ENCODE data around the gene CATSPERZ. TPM values are rescaled to one million over a fixed set of nuclear protein-coding genes. Genes with fewer than 3 reads are reported as not detected.
A peak's percentile ranks its signal among the peaks of the same experiment; 100 is the strongest.

CATSPERZ gene
- total and polyA plus RNA-seq, 9 of the 15 experiments (the other 6 are each of a cell fraction or from before 2014, with no cell fraction given), result 0.86 to 8.5 (median 3.5) TPM

GRCh38 chr11:64258946-64259532 is 41.1 kb upstream of the CATSPERZ start:
- H2AFZ ChIP-seq (ENCODE audit: low read depth, low read length), result no peak overlapping the region
- no peak for TF ChIP-seq HDAC2 (IDR thresholded peaks at IDR 0.05)
- TF ChIP-seq TCFL5 (CRISPR knock-in tag; conservative IDR thresholded peaks at IDR 0.05), result no peak
- TF ChIP-seq KAT7 (CRISPR knock-in tag; IDR thresholded peaks at IDR 0.05; ENCODE audit: borderline replicate concordance), result no peak
- TF ChIP-seq JUN (IDR thresholded peaks at IDR 0.05; ENCODE audit: borderline replicate concordance, low read depth, low read length), result no peak
- no peak for TF ChIP-seq JUN (CRISPR knock-in tag; IDR thresholded peaks at IDR 0.05; ENCODE audit: borderline replicate concordance)
- TF ChIP-seq MYBL2 (IDR thresholded peaks at IDR 0.05; ENCODE audit: low read depth), result no peak
- TF ChIP-seq MYBL2 (CRISPR knock-in tag; IDR thresholded peaks at IDR 0.05; ENCODE audit: borderline replicate concordance), result no peak
- no peak for TF ChIP-seq NR2C2 (CRISPR knock-in tag; IDR thresholded peaks at IDR 0.05)
- TF ChIP-seq NR2C2 (tag; IDR thresholded peaks at IDR 0.05), result no peak
- TF ChIP-seq ILK (tag; IDR thresholded peaks at IDR 0.05; ENCODE audit: borderline replicate concordance, low read depth), result no peak
- TF ChIP-seq KAT2B (IDR thresholded peaks at IDR 0.05; ENCODE audit: low read depth, low read length), result no peak
- TF ChIP-seq CREB3 (tag; conservative IDR thresholded peaks at IDR 0.05; ENCODE audit: low read depth), result no peak
- no peak for TF ChIP-seq CREB3L1 (IDR thresholded peaks at IDR 0.05; ENCODE audit: borderline replicate concordance, low read depth)
- no peak for TF ChIP-seq TBP (optimal IDR thresholded peaks at IDR 0.05; ENCODE audit: low read depth, low read length)
- TF ChIP-seq BHLHE40 (IDR thresholded peaks at IDR 0.05; ENCODE audit: low read length), result no peak
- no peak for TF ChIP-seq CEBPB (tag; IDR thresholded peaks at IDR 0.05)
- no peak overlapping the region for H3K4me2 ChIP-seq (ENCODE audit: insufficient read depth, low read length)
- ChIA-PET CTCF (ENCODE audit: low intra/inter-chr PET ratio) (no interaction called here), POLR2A (interaction anchor here (4.4 kb wide), 1 partner anchor 10 kb away, joined by 43 read pairs; no protein-coding TSS in a partner anchor)
- H3K27me3 ChIP-seq (ENCODE audit: control insufficient read depth in 2 of 2, insufficient read depth in 2 of 2, low read length in 2 of 2), result no peaks in the 10 kb centered on the region
- H3K9me3 ChIP-seq (replicated peaks; ENCODE audit: control insufficient read depth, insufficient read depth, low read depth, low read length), result no peaks in the 10 kb centered on the region
- intact Hi-C loops (cut with micrococcal nuclease) (no loop called here), in situ Hi-C loops (cut with MboI) (no loop called here)
- BruUV-seq (replicated peaks), result no TSS peak
- H3K27ac ChIP-seq (ENCODE audit: extremely low read depth, low read depth, low read length), result no peak overlapping the region
- H4K20me1 ChIP-seq (replicated peaks; ENCODE audit: control insufficient read depth, insufficient read depth, low read length), result 0 out of 2 replicates have a peak, but pooled peaks cover 4% of the 10 kb centered on the region
- H3K9me1 ChIP-seq (ENCODE audit: control insufficient read depth, insufficient read depth, low read length), result no peaks in the 10 kb centered on the region
- FAIRE-seq, result no peak
- ATAC-seq, result peak; percentile 37; the same call in 2 of the 3 replicates
- H3K9ac ChIP-seq (ENCODE audit: insufficient read depth in 1 of 2, low read depth in 2 of 2, low read length in 2 of 2), result no peak overlapping the region
- no peak for DNase-seq (ENCODE audit: extremely low read depth in 1 of 4, low spot score in 3 of 4)
- 90% methylated on average over 23 of the region's 32 CpGs for WGBS (ENCODE audit: insufficient coverage, low coverage, missing lambda C conversion rate)
- peaks cover 0 to 57% of the 10 kb centered on the region in 2 experiments; a peak in 2 of 5 replicates for H3K4me1 ChIP-seq (replicated peaks in 1 of 2; ENCODE audit: control insufficient read depth in 2 of 2, insufficient read depth in 2 of 2, low read length in 2 of 2)
- peaks cover 92% of the 10 kb centered on the region for H3K36me3 ChIP-seq (ENCODE audit: control insufficient read depth, insufficient read depth, low read length)
- no peak overlapping the region for H3K4me3 ChIP-seq
- 0 out of 3 replicates have a peak, but pooled peaks cover 2% of the 10 kb centered on the region for H3K79me2 ChIP-seq (ENCODE audit: control insufficient read depth, insufficient read depth, low read length)
